Fibroblast of lung (primary cell): ENCODE data around the gene LRRK1.

Experiments
- EZH2 ChIP-seq: IDR thresholded peaks from 2 replicates; pipeline ENCODE4 v1.5.1; 2012; ENCODE audit warnings: low read length, control low read depth, mild to moderate bottlenecking; ENCODE audit errors: missing control alignments
- TF ChIP-seq, protein P1 (sequence below), 2 donors: IDR thresholded peaks in 1 of 2; conservative IDR thresholded peaks in 1 of 2; 1 replicate in 1 of 2; 2 replicates in 1 of 2; pipeline ENCODE4 v1.5.1; 2011 to 2012; ENCODE audit warnings: low read length in 2 of 2, control low read depth in 1 of 2, inconsistent platforms in 1 of 2, low read depth in 1 of 2, mild to moderate bottlenecking in 1 of 2

DNA sequence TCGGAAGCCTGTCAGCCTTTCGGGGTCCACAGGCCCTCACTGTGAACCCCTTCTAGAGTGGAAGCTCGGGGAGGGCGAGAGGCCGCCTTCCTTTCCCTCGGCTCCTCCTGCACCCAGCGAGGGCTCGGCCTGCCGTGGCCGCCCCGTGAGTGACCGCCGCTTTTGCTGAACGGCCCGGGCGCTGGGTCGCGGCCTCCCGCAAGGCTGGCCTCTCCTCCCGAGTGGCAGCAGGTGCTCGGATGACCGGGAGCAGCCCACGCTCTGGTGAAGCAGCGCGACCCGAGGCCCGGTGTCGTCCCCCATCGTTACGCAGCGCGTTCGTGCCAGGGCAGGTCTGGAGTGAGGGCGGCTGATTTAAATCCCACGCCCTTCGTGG, 53.8 kb downstream of the LRRK1 start:
- TF ChIP-seq, protein P1, sequence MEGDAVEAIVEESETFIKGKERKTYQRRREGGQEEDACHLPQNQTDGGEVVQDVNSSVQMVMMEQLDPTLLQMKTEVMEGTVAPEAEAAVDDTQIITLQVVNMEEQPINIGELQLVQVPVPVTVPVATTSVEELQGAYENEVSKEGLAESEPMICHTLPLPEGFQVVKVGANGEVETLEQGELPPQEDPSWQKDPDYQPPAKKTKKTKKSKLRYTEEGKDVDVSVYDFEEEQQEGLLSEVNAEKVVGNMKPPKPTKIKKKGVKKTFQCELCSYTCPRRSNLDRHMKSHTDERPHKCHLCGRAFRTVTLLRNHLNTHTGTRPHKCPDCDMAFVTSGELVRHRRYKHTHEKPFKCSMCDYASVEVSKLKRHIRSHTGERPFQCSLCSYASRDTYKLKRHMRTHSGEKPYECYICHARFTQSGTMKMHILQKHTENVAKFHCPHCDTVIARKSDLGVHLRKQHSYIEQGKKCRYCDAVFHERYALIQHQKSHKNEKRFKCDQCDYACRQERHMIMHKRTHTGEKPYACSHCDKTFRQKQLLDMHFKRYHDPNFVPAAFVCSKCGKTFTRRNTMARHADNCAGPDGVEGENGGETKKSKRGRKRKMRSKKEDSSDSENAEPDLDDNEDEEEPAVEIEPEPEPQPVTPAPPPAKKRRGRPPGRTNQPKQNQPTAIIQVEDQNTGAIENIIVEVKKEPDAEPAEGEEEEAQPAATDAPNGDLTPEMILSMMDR (conservative IDR thresholded peaks at IDR 0.05 in 1 of 2, IDR thresholded peaks at IDR 0.05 in 1 of 2; ENCODE audit: low read depth in 1 of 2, low read length in 2 of 2), result no peak
- no peak for TF ChIP-seq EZH2
